Measurements from ENCODE around the gene KCNA5. TPM values are rescaled to one million over a fixed set of nuclear protein-coding genes. Genes with fewer than 3 reads are reported as not detected.
A peak's percentile ranks its signal among the peaks of the same experiment; 100 is the strongest.

The KCNA5 gene
- not detected for polyA plus RNA-seq

DNA sequence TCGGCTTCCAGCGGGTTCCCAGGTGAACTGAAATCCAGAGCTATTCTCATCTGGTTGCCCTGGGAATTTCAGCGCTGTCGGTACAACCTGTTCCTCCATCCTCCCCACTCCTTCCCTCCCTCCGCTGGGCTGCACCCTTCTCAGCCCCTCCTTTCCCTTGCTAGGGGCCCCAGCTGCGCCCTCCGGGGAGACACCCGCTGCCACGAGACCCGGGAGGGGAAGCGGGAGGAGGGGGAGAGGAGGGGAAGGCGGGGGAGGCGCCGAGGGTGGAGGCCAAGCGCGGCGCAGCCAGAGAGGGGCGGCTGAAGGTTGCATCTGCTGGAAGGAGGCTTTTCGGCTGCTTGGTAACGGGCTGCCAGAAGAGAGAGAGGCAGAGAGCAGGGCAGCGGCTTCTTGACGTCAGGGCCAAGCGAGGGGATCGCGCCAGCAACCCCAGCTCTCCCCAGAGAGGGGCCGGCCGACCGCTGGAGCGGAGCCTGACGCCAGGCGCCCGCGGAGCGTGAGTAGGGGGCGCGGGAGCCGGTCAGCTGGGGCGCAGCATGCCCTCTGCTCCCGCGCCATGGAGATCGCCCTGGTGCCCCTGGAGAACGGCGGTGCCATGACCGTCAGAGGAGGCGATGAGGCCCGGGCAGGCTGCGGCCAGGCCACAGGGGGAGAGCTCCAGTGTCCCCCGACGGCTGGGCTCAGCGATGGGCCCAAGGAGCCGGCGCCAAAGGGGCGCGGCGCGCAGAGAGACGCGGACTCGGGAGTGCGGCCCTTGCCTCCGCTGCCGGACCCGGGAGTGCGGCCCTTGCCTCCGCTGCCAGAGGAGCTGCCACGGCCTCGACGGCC lies at the start of gene KCNA5:
Gene KCNA5 (plus strand): TSS at position 291 of the 831 bp plus-strand sequence. CDS start 269 bp downstream, at position 560.
- Mint-ChIP-seq H3K4me1 (peaks cover 2 to 20% (median 12%) of the 10 kb centered on the region in 3 donors), H3K27me3 (peaks cover 29% of the 10 kb centered on the region)

DNA sequence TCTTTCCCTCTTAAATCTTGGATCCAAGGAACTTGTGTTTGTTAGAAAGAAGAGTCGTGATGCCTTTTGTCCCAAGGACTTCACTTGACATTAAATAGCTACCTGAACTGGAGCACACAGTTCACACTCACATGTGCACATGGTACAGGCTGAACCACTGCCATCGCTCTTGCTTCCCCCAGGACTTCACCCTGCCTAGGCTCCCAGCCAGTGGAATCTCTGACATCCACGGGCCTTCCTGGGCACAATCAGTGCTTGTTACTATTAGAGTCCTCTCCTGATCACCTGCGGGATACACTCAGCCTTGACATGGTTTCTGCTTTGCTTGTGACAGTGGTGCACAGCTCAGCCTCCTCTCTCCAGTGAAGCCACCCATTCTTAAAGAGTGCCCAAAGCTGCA lies 49.1 kb upstream of the KCNA5 start:
- Mint-ChIP-seq H3K9me3 (peaks cover 0 to 2% (median 0%) of the 10 kb centered on the region in 3 donors), H3K4me1 (no peaks in the 10 kb centered on the region), H3K27ac (peak overlapping the region in 1 of 3 donors; percentile 6), H3K27me3 (peaks cover 36% of the 10 kb centered on the region), H3K36me3 (peaks cover 4% of the 10 kb centered on the region), H3K4me3 (no peak overlapping the region)

More for the DNA sequence above, at the start of gene KCNA5:
- Mint-ChIP-seq H3K4me3 (peak within 1 kb of the TSS in 1 of 4 donors; percentile 77), H3K27ac (no peak within 1 kb of the TSS), H3K36me3 (peaks cover 3% of the 10 kb centered on the region), H3K9me3 (peaks cover 0 to 7% (median 7%) of the 10 kb centered on the region in 3 donors)

DNA sequence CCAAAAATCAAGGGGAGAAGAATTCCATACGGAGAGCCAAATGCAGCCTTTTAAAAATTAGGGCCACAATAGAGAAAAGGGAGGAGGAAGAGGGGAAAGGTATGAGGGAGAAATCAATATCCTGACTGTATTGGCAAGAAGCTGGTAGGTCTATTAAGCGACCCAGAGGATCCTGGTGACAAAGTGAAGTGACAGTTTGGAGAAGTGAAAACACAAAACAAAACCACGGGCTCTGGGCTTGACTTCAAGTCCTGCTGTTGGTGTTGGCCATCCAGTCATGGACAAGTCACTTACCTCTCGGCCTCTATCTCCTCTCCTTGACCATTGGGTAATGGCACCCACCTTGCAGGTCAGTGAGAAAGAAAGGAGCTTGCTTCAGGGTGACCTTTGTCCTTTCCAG lies 47.0 kb upstream of the KCNA5 start:
- no peak overlapping the region for H3K27ac Mint-ChIP-seq

GRCh38 chr12:4997939-4998338 lies 45.7 kb upstream of the KCNA5 start:
- Mint-ChIP-seq H3K27ac (no peak overlapping the region), H3K4me1 (no peaks in the 10 kb centered on the region), H3K4me3 (no peak overlapping the region), H3K9me3 (peaks cover 0 to 2% (median 0%) of the 10 kb centered on the region in 3 donors), H3K36me3 (peaks cover 4% of the 10 kb centered on the region), H3K27me3 (peaks cover 34% of the 10 kb centered on the region)

More for the DNA sequence above, 47.0 kb upstream of the KCNA5 start:
- Mint-ChIP-seq H3K4me3 (no peak overlapping the region), H3K36me3 (peaks cover 4% of the 10 kb centered on the region), H3K27me3 (peaks cover 37% of the 10 kb centered on the region), H3K9me3 (peaks cover 0 to 2% (median 0%) of the 10 kb centered on the region in 3 donors), H3K4me1 (no peaks in the 10 kb centered on the region)

DNA sequence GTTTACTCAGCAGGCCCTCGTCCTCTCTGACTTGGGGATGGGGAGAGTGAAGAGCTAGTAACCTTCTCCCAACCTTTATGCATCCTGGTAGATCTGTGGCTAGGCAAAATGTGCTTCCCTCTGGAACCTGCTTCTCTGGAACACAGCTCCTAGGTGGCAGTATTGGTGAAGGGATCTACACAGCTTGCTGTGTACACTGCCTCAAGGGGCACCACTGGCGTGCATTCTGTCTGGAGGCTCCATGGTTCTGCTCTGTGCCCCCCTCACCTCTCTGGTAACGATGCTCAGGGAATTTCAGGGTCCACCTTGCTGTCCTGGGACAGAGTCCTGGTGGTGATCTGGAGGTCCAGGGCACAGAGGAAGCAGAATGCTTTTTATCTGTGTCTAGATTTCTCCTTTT lies 43.5 kb upstream of the KCNA5 start:
- Mint-ChIP-seq H3K36me3 (peaks cover 4% of the 10 kb centered on the region), H3K4me1 (no peaks in the 10 kb centered on the region), H3K9me3 (peaks cover 0 to 2% (median 0%) of the 10 kb centered on the region in 3 donors), H3K4me3 (no peak overlapping the region), H3K27ac (no peak overlapping the region), H3K27me3 (peaks cover 30% of the 10 kb centered on the region)

DNA sequence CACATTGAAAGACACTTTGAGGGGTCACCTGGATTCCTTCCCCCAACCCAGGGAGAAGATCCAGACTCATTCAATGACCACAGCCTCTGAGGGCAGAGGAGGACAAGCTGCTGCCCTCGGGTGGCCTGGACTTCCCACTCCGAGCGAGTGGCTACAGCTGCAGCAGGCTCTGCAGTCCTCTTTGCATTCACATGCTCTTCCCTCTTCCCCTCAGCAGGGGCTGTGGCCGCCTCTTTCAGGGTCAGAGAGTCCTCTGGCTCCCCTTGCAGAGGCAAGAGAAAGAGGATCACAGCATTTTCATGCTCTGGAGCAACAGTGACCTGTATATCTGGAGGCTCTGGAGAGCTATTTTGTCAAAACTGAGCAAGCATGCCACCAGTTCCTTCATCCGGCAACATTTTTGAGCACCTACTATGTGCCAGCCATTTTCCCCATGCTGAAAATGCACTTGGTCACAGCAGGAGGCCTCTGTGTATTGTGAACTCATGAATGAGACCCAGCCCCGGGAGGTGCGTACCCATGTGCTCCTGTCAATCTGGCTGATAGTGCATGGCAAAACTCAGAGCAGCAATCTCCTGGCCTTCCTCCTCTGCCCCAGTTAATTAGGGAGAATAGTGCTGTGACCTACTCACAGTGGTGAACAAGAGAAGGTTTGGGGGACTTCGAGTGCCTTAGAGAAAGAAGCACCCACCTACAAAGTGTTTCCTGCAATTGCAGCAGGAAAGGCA lies 42.9 kb upstream of the KCNA5 start:
- Mint-ChIP-seq H3K36me3 (peaks cover 4% of the 10 kb centered on the region), H3K27ac (no peak overlapping the region), H3K9me3 (peaks cover 0 to 2% (median 0%) of the 10 kb centered on the region in 3 donors), H3K27me3 (peaks cover 25% of the 10 kb centered on the region), H3K4me1 (no peaks in the 10 kb centered on the region), H3K4me3 (no peak overlapping the region)

GRCh38 chr12:5003025-5003666 lies 40.5 kb upstream of the KCNA5 start:
- no peaks in the 10 kb centered on the region for H3K4me1 Mint-ChIP-seq
- no peak overlapping the region for H3K27ac Mint-ChIP-seq
- H3K36me3 Mint-ChIP-seq = peaks cover 4% of the 10 kb centered on the region
- no peaks in the 10 kb centered on the region for H3K9me3 Mint-ChIP-seq
- no peak overlapping the region for H3K4me3 Mint-ChIP-seq
- peaks cover 14% of the 10 kb centered on the region for H3K27me3 Mint-ChIP-seq

- Mint-ChIP-seq H3K4me1 (no peaks in the 10 kb centered on the region), H3K9me3 (no peaks in the 10 kb centered on the region), H3K4me3 (no peak overlapping the region), H3K27ac (no peak overlapping the region), H3K27me3 (no peaks in the 10 kb centered on the region), H3K36me3 (no peaks in the 10 kb centered on the region)
Observed at GRCh38 chr12:5008661-5009060, 35.0 kb upstream of the KCNA5 start.

GRCh38 chr12:5010151-5010550 lies 33.5 kb upstream of the KCNA5 start:
- Mint-ChIP-seq H3K36me3 (no peaks in the 10 kb centered on the region), H3K4me3 (no peak overlapping the region), H3K4me1 (no peaks in the 10 kb centered on the region), H3K9me3 (no peaks in the 10 kb centered on the region), H3K27me3 (no peaks in the 10 kb centered on the region), H3K27ac (no peak overlapping the region)

DNA sequence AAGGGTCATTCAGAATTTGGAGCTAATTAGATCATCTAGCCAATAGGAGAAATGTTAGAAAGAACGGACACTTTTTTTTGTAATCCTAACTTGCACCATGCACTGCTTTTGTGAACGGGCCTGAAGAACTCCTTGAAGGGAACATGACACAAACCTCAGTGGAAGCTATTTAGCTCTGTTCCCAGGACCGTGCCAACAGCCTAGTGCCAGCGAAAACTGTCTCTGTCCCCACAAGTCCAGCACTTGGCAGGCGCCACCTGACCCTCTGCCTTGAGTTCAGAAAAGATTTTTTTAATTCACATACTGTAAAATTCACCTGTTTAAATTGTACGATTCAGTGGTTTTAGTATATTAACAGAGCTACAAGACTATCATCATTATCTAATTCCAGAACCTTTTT lies 31.3 kb upstream of the KCNA5 start:
- no peak overlapping the region for H3K27ac Mint-ChIP-seq
- H3K9me3 Mint-ChIP-seq = no peaks in the 10 kb centered on the region
- peaks cover 9% of the 10 kb centered on the region for H3K27me3 Mint-ChIP-seq
- H3K36me3 Mint-ChIP-seq = no peaks in the 10 kb centered on the region
- no peak overlapping the region for H3K4me3 Mint-ChIP-seq
- H3K4me1 Mint-ChIP-seq = peaks cover 0 to 2% (median 0%) of the 10 kb centered on the region in 3 donors

DNA sequence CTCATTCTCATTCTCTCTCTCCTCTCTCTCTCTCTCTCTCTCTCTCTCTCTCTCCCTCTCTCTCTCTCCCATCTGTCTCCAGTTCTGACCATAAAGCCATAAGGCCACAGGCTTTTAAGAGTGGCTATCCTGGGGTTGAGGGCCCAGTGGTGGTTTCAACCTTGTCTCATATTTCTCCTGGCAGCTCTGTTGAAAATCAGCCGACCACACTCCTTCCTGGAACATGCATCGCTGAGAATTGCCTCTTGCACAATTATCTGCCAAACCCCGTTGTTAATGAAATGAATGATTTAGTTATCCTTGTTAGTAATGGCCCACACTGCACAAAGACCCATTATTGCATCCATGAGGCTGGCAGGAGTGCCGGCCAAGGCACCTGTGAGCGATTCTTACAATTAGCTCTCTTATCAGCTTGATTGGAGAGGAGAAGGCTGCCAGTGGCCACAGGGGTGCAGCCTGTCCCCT lies 30.4 kb upstream of the KCNA5 start:
- Mint-ChIP-seq H3K9me3 (no peaks in the 10 kb centered on the region), H3K27ac (no peak overlapping the region), H3K27me3 (peaks cover 9% of the 10 kb centered on the region), H3K4me3 (no peak overlapping the region), H3K36me3 (no peaks in the 10 kb centered on the region), H3K4me1 (peaks cover 0 to 2% (median 0%) of the 10 kb centered on the region in 3 donors)

DNA sequence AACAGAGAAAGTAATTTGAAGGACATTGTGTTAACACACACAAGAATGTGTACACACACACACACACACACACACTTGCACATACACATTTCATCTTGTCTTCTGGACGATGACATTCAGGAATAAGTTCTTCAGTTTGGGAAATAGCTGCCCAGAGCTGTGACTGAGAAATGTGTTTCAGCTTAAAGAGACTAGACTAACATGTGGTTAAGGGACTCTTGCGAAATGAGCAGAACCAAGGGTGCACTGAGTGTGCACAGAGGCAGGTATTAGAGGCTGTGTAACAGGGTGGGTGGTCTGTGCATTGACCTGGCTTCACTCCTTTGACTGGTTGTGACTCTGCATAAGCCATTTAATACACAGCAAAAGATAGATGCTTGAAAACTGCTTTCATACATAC lies 29.4 kb upstream of the KCNA5 start:
- Mint-ChIP-seq H3K27ac (no peak overlapping the region), H3K4me3 (no peak overlapping the region), H3K9me3 (no peaks in the 10 kb centered on the region), H3K36me3 (no peaks in the 10 kb centered on the region), H3K4me1 (peaks cover 0 to 2% (median 0%) of the 10 kb centered on the region in 3 donors), H3K27me3 (peaks cover 9% of the 10 kb centered on the region)

DNA sequence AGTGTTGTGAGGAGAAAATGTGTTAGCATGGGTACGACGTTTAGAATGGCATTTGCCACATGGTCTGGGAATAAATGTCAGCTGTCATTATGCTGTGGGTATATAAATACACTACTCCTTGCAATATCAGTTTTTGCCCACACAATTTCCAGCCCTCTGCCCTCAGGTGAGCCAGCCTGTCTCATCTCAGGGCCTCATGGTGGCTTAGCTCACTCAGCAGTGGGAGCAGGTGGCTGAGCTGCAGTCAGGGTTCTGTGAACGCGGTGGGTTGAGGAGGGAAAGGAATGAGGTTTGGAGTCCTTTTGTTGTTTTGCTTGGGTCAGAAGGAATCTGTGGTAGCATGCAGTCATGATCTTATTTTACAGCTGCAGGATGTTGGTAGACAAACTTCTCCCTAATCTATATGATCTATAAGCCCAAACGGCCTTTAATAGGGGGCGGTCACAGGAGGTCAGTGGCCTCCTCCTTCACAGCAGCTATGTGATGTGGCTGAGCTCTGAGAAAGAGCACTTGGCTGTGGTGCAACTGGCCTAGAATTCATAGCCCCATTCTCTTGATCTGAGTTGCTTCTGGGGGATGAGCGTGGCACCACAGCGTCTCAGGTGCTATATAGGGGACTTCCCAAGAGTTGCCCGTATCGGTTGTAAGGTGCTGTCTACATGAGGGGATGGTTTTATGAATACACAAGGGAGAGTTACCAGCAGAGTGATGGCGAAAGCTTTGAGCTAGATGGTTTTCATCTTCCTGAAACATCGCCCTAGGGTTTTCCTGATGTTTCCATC lies 27.8 kb upstream of the KCNA5 start:
- no peaks in the 10 kb centered on the region for H3K9me3 Mint-ChIP-seq
- H3K27ac Mint-ChIP-seq = no peak overlapping the region
- no peak overlapping the region for H3K4me3 Mint-ChIP-seq
- H3K27me3 Mint-ChIP-seq = peaks cover 15% of the 10 kb centered on the region
- no peaks in the 10 kb centered on the region for H3K36me3 Mint-ChIP-seq
- peaks cover 0 to 2% (median 0%) of the 10 kb centered on the region in 3 donors for H3K4me1 Mint-ChIP-seq

- Mint-ChIP-seq H3K27me3 (peaks cover 17% of the 10 kb centered on the region), H3K4me1 (peaks cover 0 to 2% (median 0%) of the 10 kb centered on the region in 3 donors), H3K9me3 (no peaks in the 10 kb centered on the region), H3K4me3 (no peak overlapping the region), H3K27ac (no peak overlapping the region), H3K36me3 (no peaks in the 10 kb centered on the region)
Observed at GRCh38 chr12:5016526-5016925, 27.2 kb upstream of the KCNA5 start.
